Endothelial cell (in vitro differentiated cells): Measurements from ENCODE around the gene GSG1L. TPM values are rescaled to one million over a fixed set of nuclear protein-coding genes. Genes with fewer than 3 reads are reported as not detected.

Experiments used
- DNase-seq: peaks from one replicate; pipeline ENCODE4 v3.0.0; 2021; ENCODE audit warnings: low spot score
- H3K27ac Mint-ChIP-seq: one replicate; pipeline ENCODE4 v1.8.0; 2021; ENCODE audit warnings: mixed read lengths, inconsistent platforms; ENCODE audit not compliant: unreplicated experiment
- H3K27me3 Mint-ChIP-seq: one replicate; pipeline ENCODE4 v1.8.0; 2021; ENCODE audit warnings: mild to moderate bottlenecking, moderate library complexity, mixed read lengths, inconsistent platforms; ENCODE audit not compliant: unreplicated experiment
- H3K36me3 Mint-ChIP-seq: one replicate; pipeline ENCODE4 v1.8.0; 2021; ENCODE audit warnings: mild to moderate bottlenecking, low read depth, mixed read lengths, inconsistent platforms; ENCODE audit not compliant: unreplicated experiment
- H3K4me1 Mint-ChIP-seq: one replicate; pipeline ENCODE4 v1.8.0; 2021; ENCODE audit warnings: mild to moderate bottlenecking, mixed read lengths, inconsistent platforms; ENCODE audit not compliant: unreplicated experiment
- H3K4me3 Mint-ChIP-seq: one replicate; pipeline ENCODE4 v1.8.0; 2021; ENCODE audit warnings: mild to moderate bottlenecking, mixed read lengths, inconsistent platforms; ENCODE audit not compliant: unreplicated experiment
- H3K9me3 Mint-ChIP-seq: one replicate; pipeline ENCODE4 v1.8.0; 2021; ENCODE audit warnings: mixed read lengths, inconsistent platforms; ENCODE audit not compliant: unreplicated experiment
- total RNA-seq: library from RNA; stranded (reverse); fragmentation: NEBNext Ultra II Directional; extraction: Animal tissue kit (Norgen Biotek cat#: 25700); gene quantifications from one replicate; pipeline ENCODE4 v1.2.1, GENCODE V29; 2021; ENCODE audit not compliant: unreplicated experiment
- TF ChIP-seq, protein P1 (sequence below): fragments of 200-600 bp; sonication (generic); IDR thresholded peaks from one replicate; pipeline ENCODE4 v1.5.0; 2021; ENCODE audit warnings: antibody characterized with exemption; ENCODE audit not compliant: unreplicated experiment

Gene GSG1L
- total RNA-seq, 1 donor from 2014 or later: 0.38 TPM

DNA sequence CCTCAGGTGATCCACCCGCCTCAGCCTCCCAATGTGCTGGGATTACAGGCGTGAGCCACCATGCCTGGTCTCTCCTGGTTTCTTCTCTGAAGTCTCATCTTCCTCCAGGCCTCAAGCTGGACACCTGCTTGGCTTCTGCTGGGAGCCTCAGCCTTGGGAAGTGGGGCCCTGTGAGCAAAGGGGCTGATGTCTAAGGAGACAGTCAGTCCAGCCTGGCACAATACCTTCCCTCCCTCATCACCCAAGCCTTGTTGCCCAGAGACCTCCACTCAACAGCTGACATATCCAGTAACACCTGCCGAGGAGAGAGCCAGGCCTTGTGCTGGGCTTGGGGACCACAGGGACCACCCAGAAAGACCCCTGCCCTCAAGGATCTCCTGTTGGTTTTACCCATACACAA is 251.6 kb downstream of the GSG1L start:
- Mint-ChIP-seq H3K4me1 (no peaks in the 10 kb centered on the region), H3K27me3 (peaks cover 2% of the 10 kb centered on the region), H3K4me3 (no peak overlapping the region), H3K9me3 (no peaks in the 10 kb centered on the region), H3K36me3 (no peaks in the 10 kb centered on the region), H3K27ac (no peak overlapping the region)
- TF ChIP-seq, protein P1, sequence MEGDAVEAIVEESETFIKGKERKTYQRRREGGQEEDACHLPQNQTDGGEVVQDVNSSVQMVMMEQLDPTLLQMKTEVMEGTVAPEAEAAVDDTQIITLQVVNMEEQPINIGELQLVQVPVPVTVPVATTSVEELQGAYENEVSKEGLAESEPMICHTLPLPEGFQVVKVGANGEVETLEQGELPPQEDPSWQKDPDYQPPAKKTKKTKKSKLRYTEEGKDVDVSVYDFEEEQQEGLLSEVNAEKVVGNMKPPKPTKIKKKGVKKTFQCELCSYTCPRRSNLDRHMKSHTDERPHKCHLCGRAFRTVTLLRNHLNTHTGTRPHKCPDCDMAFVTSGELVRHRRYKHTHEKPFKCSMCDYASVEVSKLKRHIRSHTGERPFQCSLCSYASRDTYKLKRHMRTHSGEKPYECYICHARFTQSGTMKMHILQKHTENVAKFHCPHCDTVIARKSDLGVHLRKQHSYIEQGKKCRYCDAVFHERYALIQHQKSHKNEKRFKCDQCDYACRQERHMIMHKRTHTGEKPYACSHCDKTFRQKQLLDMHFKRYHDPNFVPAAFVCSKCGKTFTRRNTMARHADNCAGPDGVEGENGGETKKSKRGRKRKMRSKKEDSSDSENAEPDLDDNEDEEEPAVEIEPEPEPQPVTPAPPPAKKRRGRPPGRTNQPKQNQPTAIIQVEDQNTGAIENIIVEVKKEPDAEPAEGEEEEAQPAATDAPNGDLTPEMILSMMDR: no peak
- DNase-seq: no peak

DNA sequence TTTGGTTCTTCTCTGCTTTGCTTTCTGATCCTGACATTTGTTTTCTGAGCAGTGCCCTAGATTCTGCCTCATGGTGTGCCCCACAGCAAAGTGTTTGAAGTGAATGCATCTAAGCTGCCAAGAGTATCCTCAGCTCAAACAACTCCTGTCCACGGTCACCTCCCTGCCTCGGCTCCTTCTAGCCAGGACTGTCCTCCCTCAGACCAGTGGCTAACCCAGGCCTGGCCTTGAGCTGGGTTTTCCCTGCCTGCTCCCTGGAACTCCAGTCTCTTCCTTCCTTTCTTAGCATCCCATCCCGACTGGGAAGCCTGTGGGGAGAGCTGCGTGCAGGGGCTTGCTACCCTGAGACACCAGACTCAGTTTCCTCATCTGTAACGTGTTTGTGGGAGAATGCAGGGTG is 256.5 kb downstream of the GSG1L start:
- TF ChIP-seq, protein P1: no peak
- no peak for DNase-seq
- Mint-ChIP-seq H3K4me1 (no peaks in the 10 kb centered on the region), H3K9me3 (no peaks in the 10 kb centered on the region), H3K27ac (no peak overlapping the region), H3K36me3 (peaks cover 3% of the 10 kb centered on the region), H3K27me3 (no peaks in the 10 kb centered on the region), H3K4me3 (no peak overlapping the region)

DNA sequence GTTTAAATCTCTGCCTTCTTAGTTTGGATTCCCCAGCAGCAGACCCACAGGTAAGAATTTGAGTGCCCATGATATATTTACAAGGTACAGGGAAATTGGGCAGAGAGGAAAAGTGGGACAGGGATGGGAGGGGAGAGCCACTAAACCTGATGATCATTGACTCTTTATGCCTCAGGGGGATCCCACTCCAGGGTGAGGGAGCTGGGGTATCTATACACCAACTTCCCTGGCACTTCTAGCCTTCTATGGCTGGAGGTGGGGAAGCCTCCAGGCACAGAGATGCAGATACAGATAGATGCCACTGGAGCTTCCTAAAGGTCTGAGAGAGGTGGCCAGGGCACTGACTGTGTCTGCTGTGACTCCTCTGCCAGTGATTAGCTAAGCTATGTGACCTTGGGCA is 257.1 kb downstream of the GSG1L start:
- Mint-ChIP-seq H3K27me3 (no peaks in the 10 kb centered on the region), H3K4me3 (no peak overlapping the region), H3K9me3 (no peaks in the 10 kb centered on the region), H3K27ac (no peak overlapping the region), H3K36me3 (peaks cover 3% of the 10 kb centered on the region), H3K4me1 (no peaks in the 10 kb centered on the region)
- DNase-seq: no peak
- TF ChIP-seq, protein P1: no peak

DNA sequence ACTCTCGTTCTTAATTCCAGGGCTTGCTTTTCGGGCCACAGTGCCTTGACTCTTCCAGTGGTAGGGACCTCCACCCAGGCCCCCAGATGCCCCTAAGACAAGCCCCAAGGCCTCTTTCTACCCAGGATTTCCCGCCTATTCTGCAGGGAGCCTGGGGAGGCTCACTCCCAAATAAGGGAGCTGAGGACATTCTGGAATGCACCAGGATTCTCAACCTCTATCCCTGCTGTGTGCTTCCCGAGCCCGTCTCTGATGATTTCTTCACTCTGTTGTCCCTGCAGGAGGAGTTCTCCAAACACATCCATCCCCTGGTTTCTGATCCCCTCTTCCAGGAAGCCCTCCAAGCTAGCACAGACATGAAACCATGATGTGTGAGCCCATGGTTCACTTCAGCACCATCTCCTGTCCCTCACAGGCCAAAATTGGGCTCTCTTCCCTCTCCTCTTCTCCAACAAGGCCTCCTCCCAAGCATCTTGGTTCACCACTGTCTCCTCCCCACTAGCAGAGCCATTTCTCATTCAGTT is 257.6 kb downstream of the GSG1L start:
- no peak for DNase-seq
- Mint-ChIP-seq H3K36me3 (peaks cover 3% of the 10 kb centered on the region), H3K4me3 (no peak overlapping the region), H3K27ac (no peak overlapping the region), H3K4me1 (no peaks in the 10 kb centered on the region), H3K9me3 (no peaks in the 10 kb centered on the region), H3K27me3 (no peaks in the 10 kb centered on the region)
- TF ChIP-seq, protein P1: no peak

DNA sequence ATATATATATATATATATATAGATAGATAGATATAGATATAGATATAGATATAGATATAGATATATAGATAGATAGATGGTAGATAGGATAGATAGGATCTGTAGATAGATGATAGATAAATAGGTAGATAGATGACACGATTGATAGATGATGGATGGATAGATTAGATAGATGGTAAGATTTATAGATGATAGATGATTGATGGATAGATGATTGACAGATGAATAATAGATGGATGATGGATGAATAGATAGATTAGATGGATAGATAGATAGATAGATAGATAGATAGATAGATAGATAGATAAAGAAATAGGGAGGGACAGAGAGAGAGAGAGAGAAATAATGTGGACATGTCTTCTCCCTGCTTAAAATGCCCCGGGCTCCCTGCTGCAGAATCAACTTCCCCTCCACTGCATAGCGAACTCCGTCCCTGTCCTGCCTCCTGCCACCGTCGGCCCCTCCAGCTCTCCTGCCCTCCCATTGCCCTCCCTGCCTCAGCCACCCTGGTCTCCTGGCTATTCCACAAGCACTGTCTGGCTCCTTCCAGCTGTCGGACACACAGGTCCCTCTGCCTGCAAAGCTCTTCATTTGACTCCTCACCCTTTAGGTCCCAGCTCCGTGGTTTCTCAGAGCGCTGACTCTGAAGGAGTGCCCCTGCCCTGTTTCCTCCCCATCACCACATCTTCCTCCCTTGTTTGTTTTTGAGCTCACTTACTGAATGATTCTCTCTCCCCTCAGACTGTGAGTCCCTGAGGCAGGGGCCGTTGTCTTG is 259.6 kb downstream of the GSG1L start:
- TF ChIP-seq, protein P1: no peak
- H3K27ac Mint-ChIP-seq: no peak overlapping the region
- no peaks in the 10 kb centered on the region for H3K4me1 Mint-ChIP-seq
- peaks cover 1% of the 10 kb centered on the region for H3K27me3 Mint-ChIP-seq
- no peaks in the 10 kb centered on the region for H3K9me3 Mint-ChIP-seq
- H3K4me3 Mint-ChIP-seq: no peak overlapping the region
- H3K36me3 Mint-ChIP-seq: peaks cover 3% of the 10 kb centered on the region
- no peak for DNase-seq
